MCF 10A (cell line): ENCODE results near the gene AGAP1. TPM values are rescaled to one million over a fixed set of nuclear protein-coding genes. Genes with fewer than 3 reads are reported as not detected.

ENCODE experiments used
- BruUV-seq: library from RNA; stranded (reverse); fragments of 400-500 nt; replicated peaks from 2 replicates; lab custom pipeline; 2021; lab: Mats Ljungman, UMichigan
- CTCF ChIA-PET: fragments of 300-600 bp; sonication (Branson Sonifier 250); formaldehyde crosslinking; extraction: SDS; loops from one replicate; lab custom pipeline; 2021; ENCODE audit warnings: antibody characterized with exemption, inconsistent platforms; lab: Yijun Ruan, JAX
- POLR2A ChIA-PET: fragments of 300-600, 350-650 bp; sonication (Branson Sonifier 250); formaldehyde crosslinking; extraction: SDS; loops from one replicate; lab custom pipeline; 2020; ENCODE audit warnings: antibody characterized with exemption, inconsistent platforms; lab: Yijun Ruan, JAX
- DNase-seq: peaks from one replicate; pipeline ENCODE4 v3.0.0-alpha.2; 2018; ENCODE audit not compliant: unreplicated experiment
- H3K27ac Mint-ChIP-seq: one replicate; pipeline ENCODE4 v1.8.0; 2022; ENCODE audit warnings: mild to moderate bottlenecking, low read depth, mixed read lengths; ENCODE audit not compliant: unreplicated experiment
- H3K27me3 Mint-ChIP-seq: one replicate; pipeline ENCODE4 v1.8.0; 2022; ENCODE audit warnings: mixed read lengths; ENCODE audit not compliant: insufficient read depth, unreplicated experiment
- H3K36me3 Mint-ChIP-seq: one replicate; pipeline ENCODE4 v1.8.0; 2022; ENCODE audit warnings: mild to moderate bottlenecking, moderate library complexity, mixed read lengths; ENCODE audit not compliant: insufficient read depth, unreplicated experiment
- H3K4me1 Mint-ChIP-seq: one replicate; pipeline ENCODE4 v1.8.0; 2022; ENCODE audit warnings: mixed read lengths; ENCODE audit not compliant: insufficient read depth, unreplicated experiment
- H3K4me3 Mint-ChIP-seq: one replicate; pipeline ENCODE4 v1.8.0; 2022; ENCODE audit warnings: mild to moderate bottlenecking, moderate library complexity, mixed read lengths; ENCODE audit not compliant: unreplicated experiment
- H3K9me3 Mint-ChIP-seq: one replicate; pipeline ENCODE4 v1.8.0; 2022; ENCODE audit warnings: mixed read lengths; ENCODE audit not compliant: unreplicated experiment
- CTCF ChIP-seq: fragments of 200-600 bp; IDR thresholded peaks from one replicate; pipeline ENCODE4 v1.8.0; 2022; ENCODE audit warnings: antibody characterized with exemption, mild to moderate bottlenecking; ENCODE audit not compliant: unreplicated experiment
- intact Hi-C: fragments of 100-400 bp; cut with micrococcal nuclease; formaldehyde crosslinking; loops from 2 replicates; pipeline ENCODE4 v1.14.1; 2022
- total RNA-seq: library from RNA; stranded (reverse); gene quantifications from 2 replicates; pipeline ENCODE4 v1.2.3, GENCODE V29; 2022

AGAP1 gene
- total RNA-seq, 1 experiment from 2014 or later = 41.3 TPM

GRCh38 chr2:235827585-235827992, 333.7 kb downstream of the AGAP1 start:
- Mint-ChIP-seq H3K4me3 (no peak overlapping the region), H3K27ac (no peak overlapping the region), H3K4me1 (no peaks in the 10 kb centered on the region), H3K27me3 (no peaks in the 10 kb centered on the region), H3K36me3 (peaks cover 19% of the 10 kb centered on the region), H3K9me3 (no peaks in the 10 kb centered on the region)
- peak; percentile 58 for DNase-seq
- intact Hi-C loops = no loop called here
- no TSS peak for BruUV-seq
- CTCF ChIA-PET = no interaction called here
- TF ChIP-seq CTCF = no peak
- POLR2A ChIA-PET = no interaction called here

- no peak for TF ChIP-seq CTCF
- Mint-ChIP-seq H3K36me3 (peaks cover 13% of the 10 kb centered on the region), H3K4me1 (no peaks in the 10 kb centered on the region), H3K4me3 (no peak overlapping the region), H3K27me3 (no peaks in the 10 kb centered on the region), H3K9me3 (no peaks in the 10 kb centered on the region), H3K27ac (no peak overlapping the region)
- ChIA-PET POLR2A (interaction anchor here (0.6 kb wide), 1 partner anchor 86 kb away, joined by 3 read pairs; no protein-coding TSS in a partner anchor), CTCF (interaction anchor here (0.6 kb wide), 2 partner anchors 166 to 167 kb away, joined by 3 to 4 read pairs; no protein-coding TSS in a partner anchor)
- no TSS peak for BruUV-seq
- intact Hi-C loops = no loop called here
- DNase-seq = no peak
Observed at GRCh38 chr2:235829726-235830125, 335.9 kb downstream of the AGAP1 start.

GRCh38 chr2:235831755-235832154, 337.9 kb downstream of the AGAP1 start:
- Mint-ChIP-seq H3K27me3 (no peaks in the 10 kb centered on the region), H3K27ac (no peak overlapping the region), H3K9me3 (no peaks in the 10 kb centered on the region), H3K36me3 (peaks cover 6% of the 10 kb centered on the region), H3K4me3 (no peak overlapping the region), H3K4me1 (no peaks in the 10 kb centered on the region)
- no TSS peak for BruUV-seq
- DNase-seq = no peak
- POLR2A ChIA-PET = no interaction called here
- TF ChIP-seq CTCF = no peak
- CTCF ChIA-PET = interaction anchor here (0.8 kb wide), 1 partner anchor 20 kb away, joined by 4 read pairs; no protein-coding TSS in a partner anchor
- intact Hi-C loops = no loop called here

- Mint-ChIP-seq H3K27ac (no peak overlapping the region), H3K36me3 (peaks cover 6% of the 10 kb centered on the region), H3K27me3 (no peaks in the 10 kb centered on the region), H3K9me3 (no peaks in the 10 kb centered on the region), H3K4me1 (no peaks in the 10 kb centered on the region), H3K4me3 (no peak overlapping the region)
- ChIA-PET CTCF (no interaction called here), POLR2A (no interaction called here)
- no TSS peak for BruUV-seq
- intact Hi-C loops = no loop called here
- DNase-seq = no peak
- no peak for TF ChIP-seq CTCF
Observed at GRCh38 chr2:235832941-235833340, 339.1 kb downstream of the AGAP1 start.
